HEK293 (cell line): Measurements from ENCODE around the gene LRRC53.

ENCODE experiments used
- CTCF ChIA-PET: fragments of 350-600 bp; formaldehyde crosslinking; extraction: SDS; loops from one replicate; lab custom pipeline; 2021; ENCODE audit warnings: antibody characterized with exemption; lab: Yijun Ruan, JAX
- POLR2A ChIA-PET: fragments of 300-600 bp; formaldehyde crosslinking; extraction: SDS; loops from one replicate; lab custom pipeline; 2020; ENCODE audit warnings: antibody characterized with exemption, inconsistent platforms; lab: Yijun Ruan, JAX
- H3K27ac ChIP-seq: fragments of 200-500 bp; sonication (Bioruptor generic); 2 replicates; pipeline ENCODE4 v1.5.1; 2014; ENCODE audit warnings: low read depth, low read length, control low read depth, inconsistent platforms; ENCODE audit errors: extremely low read depth
- H3K36me3 ChIP-seq, 2 experiments: fragments of 200-500 bp in 1 of 2; sonication (Bioruptor generic) in 1 of 2; 1 replicate in 1 of 2; 2 replicates in 1 of 2; pipeline ENCODE4 v1.5.1; 2014 to 2017; ENCODE audit warnings: inconsistent platforms in 2 of 2, low read length in 2 of 2; ENCODE audit not compliant: control insufficient read depth in 2 of 2, insufficient read depth in 1 of 2
- H3K4me1 ChIP-seq: fragments of 200-500 bp; sonication (Bioruptor generic); 2 replicates; pipeline ENCODE4 v1.5.1; 2014; ENCODE audit warnings: mild to moderate bottlenecking, low read length, inconsistent platforms; ENCODE audit not compliant: control insufficient read depth, insufficient read depth
- H3K4me3 ChIP-seq: 2 replicates; pipeline ENCODE4 v1.5.1; 2011; ENCODE audit warnings: low read depth, mild to moderate bottlenecking, control low read depth, low read length, moderate library complexity
- H3K9me3 ChIP-seq: fragments of 200-500 bp; sonication (Bioruptor generic); 2 replicates; pipeline ENCODE4 v1.5.1; 2014; ENCODE audit warnings: low read depth, low read length, inconsistent platforms; ENCODE audit not compliant: control insufficient read depth, insufficient read depth
- BCL6B ChIP-seq: fragments of 450-650 bp; formaldehyde crosslinking; IDR thresholded peaks from 2 replicates; pipeline ENCODE4 v1.5.1; 2017; ENCODE audit warnings: missing biosample characterization, missing genetic modification characterization
- GLI4 ChIP-seq: fragments of 450-650 bp; formaldehyde crosslinking; IDR thresholded peaks from 2 replicates; pipeline ENCODE4 v1.5.1; 2016; ENCODE audit warnings: missing biosample characterization, missing genetic modification characterization
- HOXC10 ChIP-seq: sonication (generic); formaldehyde crosslinking; IDR thresholded peaks from 2 replicates; pipeline ENCODE4 v1.8.1; 2023; ENCODE audit warnings: mild to moderate bottlenecking, missing genetic modification reagents
- KLF16 ChIP-seq: fragments of 450-650 bp; formaldehyde crosslinking; IDR thresholded peaks from 2 replicates; pipeline ENCODE4 v1.5.1; 2017; ENCODE audit warnings: missing biosample characterization, missing genetic modification characterization
- KLF9 ChIP-seq: fragments of 450-650 bp; formaldehyde crosslinking; IDR thresholded peaks from 2 replicates; pipeline ENCODE4 v1.5.1; 2016; ENCODE audit warnings: missing biosample characterization, missing genetic modification characterization, low read depth
- PRDM10 ChIP-seq: fragments of 450-650 bp; formaldehyde crosslinking; IDR thresholded peaks from 2 replicates; pipeline ENCODE4 v1.5.1; 2016; ENCODE audit warnings: missing biosample characterization, missing genetic modification characterization
- TSHZ1 ChIP-seq: fragments of 450-650 bp; formaldehyde crosslinking; IDR thresholded peaks from 2 replicates; pipeline ENCODE4 v1.5.1; 2016; ENCODE audit warnings: missing biosample characterization, missing genetic modification characterization, borderline replicate concordance
- YY2 ChIP-seq: fragments of 450-650 bp; formaldehyde crosslinking; IDR thresholded peaks from 2 replicates; pipeline ENCODE4 v1.5.1; 2016; ENCODE audit warnings: missing biosample characterization, missing genetic modification characterization
- ZBTB8A ChIP-seq: fragments of 450-650 bp; formaldehyde crosslinking; IDR thresholded peaks from 2 replicates; pipeline ENCODE4 v1.5.1; 2016; ENCODE audit warnings: missing biosample characterization, missing genetic modification characterization
- ZFP37 ChIP-seq: fragments of 450-650 bp; formaldehyde crosslinking; IDR thresholded peaks from 2 replicates; pipeline ENCODE4 v1.5.1; 2016; ENCODE audit warnings: missing biosample characterization, missing genetic modification characterization
- ZNF10 ChIP-seq: fragments of 450-650 bp; formaldehyde crosslinking; IDR thresholded peaks from 2 replicates; pipeline ENCODE4 v1.5.1; 2017; ENCODE audit warnings: missing biosample characterization, missing genetic modification characterization
- ZNF140 ChIP-seq: fragments of 450-650 bp; formaldehyde crosslinking; IDR thresholded peaks from 2 replicates; pipeline ENCODE4 v1.5.1; 2016; ENCODE audit warnings: missing biosample characterization, missing genetic modification characterization
- ZNF26 ChIP-seq: fragments of 450-650 bp; formaldehyde crosslinking; IDR thresholded peaks from 2 replicates; pipeline ENCODE4 v1.5.1; 2016; ENCODE audit warnings: missing biosample characterization, missing genetic modification characterization
- ZNF350 ChIP-seq: fragments of 450-650 bp; formaldehyde crosslinking; IDR thresholded peaks from 2 replicates; pipeline ENCODE4 v1.5.0; 2017; ENCODE audit warnings: missing biosample characterization, mild to moderate bottlenecking, missing genetic modification characterization
- ZNF366 ChIP-seq: fragments of 450-650 bp; formaldehyde crosslinking; conservative IDR thresholded peaks from 2 replicates; pipeline ENCODE4 v1.5.1; 2016; ENCODE audit warnings: missing biosample characterization, missing genetic modification characterization
- ZNF514 ChIP-seq: fragments of 450-650 bp; formaldehyde crosslinking; IDR thresholded peaks from 2 replicates; pipeline ENCODE4 v1.5.1; 2016; ENCODE audit warnings: missing biosample characterization, missing genetic modification characterization
- ZNF558 ChIP-seq: fragments of 450-650 bp; formaldehyde crosslinking; IDR thresholded peaks from 2 replicates; pipeline ENCODE4 v1.5.1; 2016; ENCODE audit warnings: missing biosample characterization, missing genetic modification characterization
- ZNF629 ChIP-seq: fragments of 450-650 bp; formaldehyde crosslinking; IDR thresholded peaks from 2 replicates; pipeline ENCODE4 v1.5.1; 2017; ENCODE audit warnings: missing biosample characterization, missing genetic modification characterization
- ZNF639 ChIP-seq: fragments of 450-650 bp; formaldehyde crosslinking; IDR thresholded peaks from 2 replicates; pipeline ENCODE4 v1.5.1; 2016; ENCODE audit warnings: missing biosample characterization, missing genetic modification characterization
- ZNF645 ChIP-seq: fragments of 450-650 bp; formaldehyde crosslinking; IDR thresholded peaks from 2 replicates; pipeline ENCODE4; 2016; ENCODE audit warnings: missing biosample characterization, missing genetic modification characterization
- ZNF654 ChIP-seq: fragments of 450-650 bp; formaldehyde crosslinking; IDR thresholded peaks from 2 replicates; pipeline ENCODE4 v1.5.1; 2016; ENCODE audit warnings: low read depth, missing biosample characterization, missing genetic modification characterization
- ZNF768 ChIP-seq: fragments of 450-650 bp; formaldehyde crosslinking; IDR thresholded peaks from 2 replicates; pipeline ENCODE4 v1.5.1; 2018; ENCODE audit warnings: missing biosample characterization, mild to moderate bottlenecking, missing genetic modification characterization
- ZNF792 ChIP-seq: fragments of 450-650 bp; formaldehyde crosslinking; IDR thresholded peaks from 2 replicates; pipeline ENCODE4 v1.5.1; 2016; ENCODE audit warnings: missing biosample characterization, missing genetic modification characterization

The LRRC53 gene

GRCh38 chr1:74545821-74546220, 33.4 kb upstream of the LRRC53 start:
- H3K9me3 ChIP-seq = no peaks in the 10 kb centered on the region
- no peaks in the 10 kb centered on the region for H3K4me1 ChIP-seq
- POLR2A ChIA-PET = no interaction called here
- TF ChIP-seq ZNF514 (no peak), ZNF639 (tag by site-specific recombination) (no peak), HOXC10 (no peak), ZNF26 (tag by site-specific recombination) (no peak), ZNF140 (tag by site-specific recombination) (no peak), ZNF645 (tag by site-specific recombination) (no peak)
- H3K4me3 ChIP-seq = no peak overlapping the region
- H3K36me3 ChIP-seq = no peaks in the 10 kb centered on the region
- H3K27ac ChIP-seq = no peak overlapping the region
- CTCF ChIA-PET = no interaction called here

- TF ChIP-seq ZNF654 (tag by site-specific recombination) (no peak), ZFP37 (no peak), ZNF10 (no peak), ZNF792 (tag by site-specific recombination) (no peak), ZNF768 (tag by site-specific recombination) (no peak), YY2 (no peak), ZNF366 (tag by site-specific recombination) (no peak), BCL6B (tag by site-specific recombination) (no peak), KLF9 (tag by site-specific recombination) (no peak), ZBTB8A (tag by site-specific recombination) (no peak), ZNF558 (no peak), GLI4 (tag by site-specific recombination) (no peak), TSHZ1 (tag by site-specific recombination) (no peak), PRDM10 (tag by site-specific recombination) (no peak), KLF16 (tag by site-specific recombination) (no peak), ZNF629 (tag by site-specific recombination) (no peak), ZNF350 (no peak)
- TF ChIP-seq, all 188 proteins: peak for 0
- CTCF ChIA-PET = no interaction called here
These were observed 21.8 kb upstream of the LRRC53 start for GRCh38 chr1:74534241-74534640.

More at GRCh38 chr1:74534241-74534640, 21.8 kb upstream of the LRRC53 start:
- Histone ChIP-seq H3K4me3 (no peak overlapping the region), H3K36me3 (no peaks in the 10 kb centered on the region), H3K4me1 (no peaks in the 10 kb centered on the region), H3K27ac (no peak overlapping the region), H3K9me3 (no peaks in the 10 kb centered on the region)
- POLR2A ChIA-PET = no interaction called here
